ENCODE measurements around the gene BIN1.

BIN1 gene

DNA sequence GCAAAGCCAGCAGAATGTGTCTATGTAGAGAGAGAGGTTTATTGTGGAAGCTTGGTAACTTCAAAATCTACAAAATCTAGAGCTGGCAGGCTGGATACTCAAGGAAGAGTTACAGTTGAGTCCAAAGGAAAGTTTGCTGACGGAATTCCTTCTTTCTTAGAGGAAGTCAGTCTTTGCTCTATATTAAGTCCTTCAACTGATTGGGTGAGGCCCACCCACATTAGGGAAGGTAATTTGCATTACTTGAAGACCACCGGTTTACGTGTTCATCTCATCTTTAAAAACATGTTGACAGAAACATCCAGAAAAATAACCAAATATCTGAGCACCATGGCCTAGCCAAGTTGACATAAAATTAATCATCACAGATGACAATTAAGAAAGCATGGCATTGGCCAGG lies 106.8 kb downstream of the BIN1 start:
- TF ChIP-seq POLR2AphosphoS5 (IDR thresholded peaks at IDR 0.05; ENCODE audit: low read depth, low read length) = no peak
- TF ChIP-seq REST (IDR thresholded peaks at IDR 0.05; ENCODE audit: insufficient read depth in 1 of 2, low read depth in 2 of 2, low read length in 2 of 2) = no peak
- no peak for TF ChIP-seq SIN3A (IDR thresholded peaks at IDR 0.05; ENCODE audit: borderline replicate concordance, insufficient read depth, low read length)
- no peak for TF ChIP-seq TAF1 (IDR thresholded peaks at IDR 0.05; ENCODE audit: borderline replicate concordance, insufficient read depth, low read length)
- TF ChIP-seq FOXP2 (optimal IDR thresholded peaks at IDR 0.05; ENCODE audit: borderline replicate concordance, extremely low read depth, extremely low read length, insufficient read depth) = no peak

GRCh38 chr2:126999106-126999756 lies 107.7 kb downstream of the BIN1 start:
- TF ChIP-seq REST (IDR thresholded peaks at IDR 0.05; ENCODE audit: insufficient read depth in 1 of 2, low read depth in 2 of 2, low read length in 2 of 2) (no peak), SIN3A (IDR thresholded peaks at IDR 0.05; ENCODE audit: borderline replicate concordance, insufficient read depth, low read length) (no peak), FOXP2 (optimal IDR thresholded peaks at IDR 0.05; ENCODE audit: borderline replicate concordance, extremely low read depth, extremely low read length, insufficient read depth) (no peak)

DNA sequence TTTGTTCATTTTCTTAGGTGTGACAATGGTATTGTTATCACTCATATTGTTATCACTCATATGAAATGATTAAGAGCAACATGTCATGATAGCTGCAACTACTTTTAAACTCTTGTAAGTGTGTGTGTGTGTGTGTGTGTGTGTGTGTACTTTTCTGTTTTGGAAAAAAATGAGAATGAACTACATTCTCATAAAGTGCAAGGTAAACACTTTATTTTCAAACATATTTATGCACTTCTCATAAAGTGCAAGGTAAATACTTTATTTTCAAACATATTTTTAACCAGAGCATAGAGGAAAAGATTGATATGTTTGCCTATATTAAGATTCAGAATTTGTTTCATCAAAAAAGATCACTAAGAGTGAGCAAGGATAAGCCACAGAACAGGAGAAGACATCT lies 108.5 kb downstream of the BIN1 start:
- no peak for TF ChIP-seq SIN3A (IDR thresholded peaks at IDR 0.05; ENCODE audit: borderline replicate concordance, insufficient read depth, low read length)
- TF ChIP-seq POLR2AphosphoS5 (IDR thresholded peaks at IDR 0.05; ENCODE audit: low read depth, low read length) = no peak
- no peak for TF ChIP-seq TAF1 (IDR thresholded peaks at IDR 0.05; ENCODE audit: borderline replicate concordance, insufficient read depth, low read length)
- no peak for TF ChIP-seq REST (IDR thresholded peaks at IDR 0.05; ENCODE audit: insufficient read depth in 1 of 2, low read depth in 2 of 2, low read length in 2 of 2)
- TF ChIP-seq FOXP2 (optimal IDR thresholded peaks at IDR 0.05; ENCODE audit: borderline replicate concordance, extremely low read depth, extremely low read length, insufficient read depth) = no peak

All from PFSK-1 (cell line).